IgD-negative memory B cell (primary cell): Measurements from ENCODE around the gene AGXT. TPM values are rescaled to one million over a fixed set of nuclear protein-coding genes. Genes with fewer than 3 reads are reported as not detected.

Source experiments
- H3K27ac Mint-ChIP-seq, 3 donors: one replicate each; pipeline ENCODE4 v1.8.0; 2020 to 2022; ENCODE audit warnings: mild to moderate bottlenecking in 3 of 3, mixed read lengths in 3 of 3, moderate library complexity in 1 of 3
- H3K27me3 Mint-ChIP-seq: one replicate; pipeline ENCODE4 v1.8.0; 2021; ENCODE audit warnings: mixed read lengths
- H3K36me3 Mint-ChIP-seq: one replicate; pipeline ENCODE4 v1.8.0; 2020; ENCODE audit warnings: mild to moderate bottlenecking, mixed read lengths
- H3K4me1 Mint-ChIP-seq, 3 donors: one replicate each; pipeline ENCODE4 v1.8.0; 2020 to 2022; ENCODE audit warnings: mixed read lengths in 3 of 3, mild to moderate bottlenecking in 1 of 3
- H3K4me3 Mint-ChIP-seq, 4 donors: one replicate each; pipeline ENCODE4 v1.8.0; 2020 to 2022; ENCODE audit warnings: mild to moderate bottlenecking in 4 of 4, mixed read lengths in 4 of 4, moderate library complexity in 3 of 4
- H3K9me3 Mint-ChIP-seq, 3 donors: one replicate each; pipeline ENCODE4 v1.8.0; 2020 to 2021; ENCODE audit warnings: mixed read lengths in 3 of 3, mild to moderate bottlenecking in 1 of 3
- polyA plus RNA-seq: library from polyadenylated mRNA; unstranded; fragments of 300-500 nt; fragmentation: Illumina TruSeq; gene quantifications from one replicate; pipeline ENCODE4 v1.2.3, GENCODE V29; 2021

AGXT gene
- polyA plus RNA-seq, 1 donor from 2014 or later = not detected

GRCh38 chr2:240852671-240853314 is 15.8 kb upstream of the AGXT start:
- H3K36me3 Mint-ChIP-seq = no peaks in the 10 kb centered on the region
- no peak overlapping the region for H3K4me3 Mint-ChIP-seq
- H3K27ac Mint-ChIP-seq = no peak overlapping the region
- H3K27me3 Mint-ChIP-seq = peaks cover 5% of the 10 kb centered on the region
- peaks cover 0 to 5% (median 1%) of the 10 kb centered on the region in 3 donors for H3K9me3 Mint-ChIP-seq
- peaks cover 0 to 2% (median 0%) of the 10 kb centered on the region in 3 donors for H3K4me1 Mint-ChIP-seq

- Mint-ChIP-seq H3K36me3 (no peaks in the 10 kb centered on the region), H3K27ac (no peak overlapping the region), H3K4me3 (no peak overlapping the region), H3K4me1 (peaks cover 0 to 2% (median 0%) of the 10 kb centered on the region in 3 donors), H3K9me3 (peaks cover 0 to 5% (median 1%) of the 10 kb centered on the region in 3 donors), H3K27me3 (peaks cover 9% of the 10 kb centered on the region)
These were observed 13.0 kb upstream of the AGXT start for GRCh38 chr2:240855670-240856069.

- Mint-ChIP-seq H3K27ac (no peak overlapping the region), H3K36me3 (no peaks in the 10 kb centered on the region), H3K27me3 (peaks cover 9% of the 10 kb centered on the region), H3K4me3 (no peak overlapping the region), H3K4me1 (peaks cover 0 to 2% (median 0%) of the 10 kb centered on the region in 3 donors), H3K9me3 (peaks cover 0 to 5% (median 1%) of the 10 kb centered on the region in 3 donors)
These were observed 12.3 kb upstream of the AGXT start for GRCh38 chr2:240856151-240856980.

GRCh38 chr2:240857039-240858008 is 11.3 kb upstream of the AGXT start:
- H3K36me3 Mint-ChIP-seq = no peaks in the 10 kb centered on the region
- H3K27me3 Mint-ChIP-seq = peaks cover 8% of the 10 kb centered on the region
- H3K27ac Mint-ChIP-seq = no peak overlapping the region
- H3K4me3 Mint-ChIP-seq = no peak overlapping the region
- peaks cover 0 to 2% (median 0%) of the 10 kb centered on the region in 3 donors for H3K4me1 Mint-ChIP-seq
- peaks cover 0 to 5% (median 1%) of the 10 kb centered on the region in 3 donors for H3K9me3 Mint-ChIP-seq

GRCh38 chr2:240858321-240858720 is 10.3 kb upstream of the AGXT start:
- H3K4me1 Mint-ChIP-seq = peaks cover 0 to 2% (median 0%) of the 10 kb centered on the region in 3 donors
- no peak overlapping the region for H3K4me3 Mint-ChIP-seq
- H3K27ac Mint-ChIP-seq = no peak overlapping the region
- peaks cover 0 to 5% (median 1%) of the 10 kb centered on the region in 3 donors for H3K9me3 Mint-ChIP-seq
- H3K36me3 Mint-ChIP-seq = no peaks in the 10 kb centered on the region
- H3K27me3 Mint-ChIP-seq = peaks cover 8% of the 10 kb centered on the region

- peaks cover 0 to 5% (median 1%) of the 10 kb centered on the region in 3 donors for H3K9me3 Mint-ChIP-seq
- no peak overlapping the region for H3K4me3 Mint-ChIP-seq
- no peak overlapping the region for H3K27ac Mint-ChIP-seq
- no peaks in the 10 kb centered on the region for H3K36me3 Mint-ChIP-seq
- H3K4me1 Mint-ChIP-seq = peaks cover 0 to 2% (median 0%) of the 10 kb centered on the region in 3 donors
- peaks cover 8% of the 10 kb centered on the region for H3K27me3 Mint-ChIP-seq
These were observed 9.8 kb upstream of the AGXT start for GRCh38 chr2:240858871-240859270.

- Mint-ChIP-seq H3K27me3 (peaks cover 8% of the 10 kb centered on the region), H3K9me3 (no peaks in the 10 kb centered on the region), H3K36me3 (no peaks in the 10 kb centered on the region), H3K27ac (no peak overlapping the region), H3K4me3 (no peak overlapping the region), H3K4me1 (no peaks in the 10 kb centered on the region)
These were observed 7.1 kb upstream of the AGXT start for GRCh38 chr2:240861547-240861946.

GRCh38 chr2:240864475-240864874 is 4.1 kb upstream of the AGXT start:
- Mint-ChIP-seq H3K9me3 (no peaks in the 10 kb centered on the region), H3K4me1 (no peaks in the 10 kb centered on the region), H3K4me3 (no peak overlapping the region), H3K27me3 (peaks cover under 1% of the 10 kb centered on the region), H3K27ac (no peak overlapping the region), H3K36me3 (no peaks in the 10 kb centered on the region)

- H3K9me3 Mint-ChIP-seq = no peaks in the 10 kb centered on the region
- H3K4me3 Mint-ChIP-seq = no peak overlapping the region
- H3K36me3 Mint-ChIP-seq = no peaks in the 10 kb centered on the region
- H3K4me1 Mint-ChIP-seq = no peaks in the 10 kb centered on the region
- no peaks in the 10 kb centered on the region for H3K27me3 Mint-ChIP-seq
- H3K27ac Mint-ChIP-seq = no peak overlapping the region
These were observed 3.2 kb upstream of the AGXT start for GRCh38 chr2:240865391-240865790.

GRCh38 chr2:240869109-240869955 is 708 bp downstream of the AGXT start:
- Mint-ChIP-seq H3K4me1 (no peaks in the 10 kb centered on the region), H3K27me3 (peaks cover 2% of the 10 kb centered on the region), H3K27ac (no peak overlapping the region), H3K36me3 (no peaks in the 10 kb centered on the region), H3K4me3 (no peak overlapping the region), H3K9me3 (no peaks in the 10 kb centered on the region)

- peaks cover 2% of the 10 kb centered on the region for H3K27me3 Mint-ChIP-seq
- H3K4me3 Mint-ChIP-seq = no peak overlapping the region
- H3K9me3 Mint-ChIP-seq = no peaks in the 10 kb centered on the region
- H3K36me3 Mint-ChIP-seq = no peaks in the 10 kb centered on the region
- H3K27ac Mint-ChIP-seq = no peak overlapping the region
- no peaks in the 10 kb centered on the region for H3K4me1 Mint-ChIP-seq
These were observed 1.6 kb downstream of the AGXT start for GRCh38 chr2:240869956-240870875.

GRCh38 chr2:240871071-240871958 is 2.7 kb downstream of the AGXT start:
- Mint-ChIP-seq H3K9me3 (no peaks in the 10 kb centered on the region), H3K4me1 (no peaks in the 10 kb centered on the region), H3K27ac (no peak overlapping the region), H3K4me3 (no peak overlapping the region), H3K27me3 (peaks cover 2% of the 10 kb centered on the region), H3K36me3 (no peaks in the 10 kb centered on the region)
